Stimulated activated CD4-positive, alpha-beta T cell treated with anti-CD3 and anti-CD28 coated beads, Interleukin-4, amount 100 ng/mL, for 4 hours (primary cell): ENCODE results near the gene SERPINA10.

Source experiments
- DNase-seq, 2 experiments: peaks; one replicate each; pipeline ENCODE4 v3.0.0-alpha.2; 2020

The SERPINA10 gene, protein sequence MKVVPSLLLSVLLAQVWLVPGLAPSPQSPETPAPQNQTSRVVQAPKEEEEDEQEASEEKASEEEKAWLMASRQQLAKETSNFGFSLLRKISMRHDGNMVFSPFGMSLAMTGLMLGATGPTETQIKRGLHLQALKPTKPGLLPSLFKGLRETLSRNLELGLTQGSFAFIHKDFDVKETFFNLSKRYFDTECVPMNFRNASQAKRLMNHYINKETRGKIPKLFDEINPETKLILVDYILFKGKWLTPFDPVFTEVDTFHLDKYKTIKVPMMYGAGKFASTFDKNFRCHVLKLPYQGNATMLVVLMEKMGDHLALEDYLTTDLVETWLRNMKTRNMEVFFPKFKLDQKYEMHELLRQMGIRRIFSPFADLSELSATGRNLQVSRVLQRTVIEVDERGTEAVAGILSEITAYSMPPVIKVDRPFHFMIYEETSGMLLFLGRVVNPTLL

GRCh38 chr14:94292872-94293577 lies at the start of gene SERPINA10:
Gene SERPINA10, minus strand, starts transcription at chr14:94293268. Its CDS starts 2,675 bp downstream, at chr14:94290593.
- DNase-seq, result no peak

- DNase-seq, result peak in 1 of 2 experiments; percentile 27
These were observed 49.4 kb upstream of the SERPINA10 start for GRCh38 chr14:94342334-94342934.

DNA sequence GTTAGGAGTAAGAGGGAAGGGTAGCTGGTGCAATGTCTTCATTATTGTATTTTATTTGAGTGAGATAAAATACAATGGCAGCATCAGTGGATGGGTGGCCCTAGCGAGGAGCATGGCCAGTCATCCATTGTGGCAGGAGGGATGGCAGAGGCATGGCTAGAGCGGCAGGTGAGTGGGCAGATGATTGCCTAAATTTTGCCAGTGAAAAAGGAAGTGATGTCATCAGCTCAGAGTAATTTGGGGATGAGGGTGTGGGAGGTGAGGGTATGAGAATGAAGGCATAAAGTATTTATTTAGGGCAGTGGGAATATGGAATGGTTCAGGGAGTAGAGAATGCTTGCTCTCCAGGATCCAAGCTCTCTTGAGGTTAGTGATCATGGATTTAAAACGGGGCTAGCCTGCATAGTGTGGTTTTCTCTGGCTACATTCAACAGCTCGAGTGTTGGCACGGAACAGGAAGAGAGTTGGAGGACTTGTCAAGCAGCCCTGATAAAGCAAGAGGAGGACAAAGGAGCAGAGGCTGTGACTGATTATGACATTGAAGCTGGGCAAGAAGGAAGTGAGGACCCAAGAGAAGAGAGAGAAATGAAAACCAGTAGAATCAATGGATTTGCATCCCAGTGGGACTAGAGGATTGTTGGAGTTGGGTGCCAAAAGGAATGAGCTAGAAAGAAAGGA lies 48.7 kb upstream of the SERPINA10 start:
- no peak for DNase-seq

GRCh38 chr14:94340533-94340932 lies 47.5 kb upstream of the SERPINA10 start:
- no peak for DNase-seq

DNA sequence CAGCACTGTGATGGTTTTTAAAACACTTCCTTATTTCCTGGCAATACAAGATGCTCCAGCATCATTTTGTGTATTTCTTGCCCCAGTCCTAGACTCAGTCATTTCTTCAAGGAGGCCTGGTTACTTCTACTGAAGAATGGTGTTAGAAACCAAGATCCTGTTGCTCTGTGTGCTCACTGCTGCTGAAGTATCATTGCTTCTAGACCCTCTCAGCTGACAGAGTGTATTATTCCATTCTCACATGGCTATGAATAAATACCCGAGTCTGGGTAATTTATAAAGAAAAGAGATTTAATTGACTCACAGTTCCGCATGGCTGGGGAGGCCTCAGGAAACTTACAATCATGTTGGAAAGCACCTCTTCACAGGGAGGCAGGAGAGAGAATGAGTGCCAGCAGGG lies 45.0 kb upstream of the SERPINA10 start:
- DNase-seq, result no peak

DNA sequence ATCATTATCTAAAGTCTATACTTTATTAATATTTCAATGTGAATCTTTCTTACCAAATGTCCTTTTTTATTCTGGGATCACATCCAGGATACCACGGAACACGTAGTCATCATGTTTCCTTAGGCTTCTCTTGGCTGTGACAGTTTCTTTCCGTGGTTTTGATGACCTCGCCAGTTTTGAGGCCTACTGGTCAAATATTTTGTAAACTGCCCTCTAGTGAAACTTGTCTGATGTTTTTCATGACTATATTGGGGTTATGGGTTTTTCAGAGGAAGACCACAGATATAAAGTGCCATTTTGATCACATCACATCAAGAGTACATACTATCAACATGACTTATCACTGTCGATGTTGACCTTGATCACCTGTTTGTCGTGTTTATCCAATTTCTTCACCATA lies 44.2 kb upstream of the SERPINA10 start:
- DNase-seq, result no peak

- DNase-seq, result no peak
These were observed 41.8 kb upstream of the SERPINA10 start for GRCh38 chr14:94334872-94335271.

GRCh38 chr14:94332587-94332986 lies 39.5 kb upstream of the SERPINA10 start:
- no peak for DNase-seq

GRCh38 chr14:94332063-94332583 lies 39.1 kb upstream of the SERPINA10 start:
- DNase-seq, result no peak

GRCh38 chr14:94331462-94331861 lies 38.4 kb upstream of the SERPINA10 start:
- no peak for DNase-seq

DNA sequence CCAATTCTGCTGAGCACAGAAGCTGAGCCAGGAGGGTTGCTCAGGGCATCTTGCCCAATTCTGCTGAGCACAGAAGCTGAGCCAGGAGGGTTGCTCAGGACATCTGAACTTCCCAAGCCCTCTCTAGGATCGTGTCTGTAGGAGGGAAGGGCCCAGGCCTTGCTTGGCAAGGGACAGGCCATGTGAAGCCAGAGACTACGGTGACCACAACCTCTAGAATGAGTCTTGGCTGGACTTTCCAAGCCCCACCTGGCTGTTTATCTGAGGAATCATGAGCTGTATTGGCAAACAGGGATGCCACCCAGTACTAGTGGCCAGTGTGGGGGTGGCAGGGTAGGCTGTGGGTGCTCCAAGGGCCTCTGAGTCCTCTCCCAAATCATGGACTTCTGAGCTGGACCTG lies 37.8 kb upstream of the SERPINA10 start:
- DNase-seq, result no peak

- DNase-seq, result no peak
These were observed 37.4 kb upstream of the SERPINA10 start for GRCh38 chr14:94330432-94330831.

DNA sequence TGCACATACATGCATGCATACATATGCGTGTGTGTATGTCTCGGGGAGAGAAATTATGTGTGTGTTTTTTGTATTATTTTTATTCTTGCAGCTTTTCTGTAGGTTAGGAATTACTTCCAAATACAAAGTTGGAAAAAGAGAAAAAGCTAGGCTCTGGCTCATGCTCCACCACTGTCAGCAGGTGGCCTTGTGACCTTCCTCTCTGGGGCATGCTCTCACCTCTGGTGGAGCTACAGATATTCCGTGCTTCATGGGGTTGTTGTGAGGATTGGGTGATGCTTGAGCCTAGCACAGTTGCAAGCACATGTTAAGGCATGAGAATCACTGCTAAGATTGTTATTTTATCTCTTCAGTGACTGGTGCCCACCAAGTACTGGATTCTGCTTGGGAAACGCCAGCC lies 36.8 kb upstream of the SERPINA10 start:
- DNase-seq, result no peak

GRCh38 chr14:94328196-94328595 lies 35.1 kb upstream of the SERPINA10 start:
- DNase-seq, result no peak

DNA sequence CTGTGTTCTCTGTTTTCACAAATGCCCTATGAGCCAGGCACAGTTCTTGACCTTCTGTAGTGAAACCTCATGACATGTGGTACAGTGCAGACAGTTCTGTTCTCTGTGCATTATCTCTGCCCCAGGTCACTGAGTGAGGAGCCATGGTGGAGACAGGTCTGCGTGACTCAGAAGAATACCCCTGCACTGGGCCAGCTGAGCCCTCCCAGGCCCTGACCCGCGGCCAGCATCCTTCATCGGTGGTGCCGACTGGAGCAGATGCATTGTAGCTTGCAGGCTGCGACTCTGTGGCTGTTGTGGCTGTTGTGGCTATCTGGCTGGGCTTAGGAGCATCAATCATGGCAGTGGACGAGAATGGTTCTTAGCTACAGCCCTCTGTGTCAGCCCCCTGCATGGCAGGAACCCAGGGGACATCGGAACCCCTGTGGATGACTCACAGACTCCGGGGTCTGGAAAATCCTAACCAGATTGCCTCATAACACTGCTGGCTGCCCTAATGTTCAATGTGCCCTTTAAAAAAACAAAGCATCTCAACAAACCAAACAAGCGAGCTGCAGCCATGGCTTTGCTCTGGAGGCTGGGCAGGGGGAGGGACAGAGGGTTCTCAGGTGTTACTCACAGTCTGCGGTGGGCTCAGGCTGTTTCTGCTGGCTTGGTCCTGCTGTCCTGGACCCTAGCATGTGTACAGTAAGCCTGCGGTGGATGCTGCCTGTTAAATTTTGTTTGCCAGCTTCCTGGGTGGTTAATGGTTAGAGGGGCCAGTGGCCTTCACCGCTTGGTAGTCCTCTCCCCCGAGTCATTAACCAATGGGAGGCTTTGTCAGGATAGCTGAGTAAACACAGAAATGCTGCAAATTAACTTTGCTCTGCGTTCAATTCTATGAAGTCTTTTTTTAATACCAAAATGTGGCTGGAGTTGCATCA lies 29.8 kb upstream of the SERPINA10 start, which contains the start of gene SERPINA6:
Gene SERPINA6, minus strand, starts transcription at position 689 of the 923 bp plus-strand sequence. CDS start 8,688 bp downstream, outside the sequence.
- no peak for DNase-seq

GRCh38 chr14:94321421-94322271 lies 28.6 kb upstream of the SERPINA10 start:
- no peak for DNase-seq

GRCh38 chr14:94320243-94320642 lies 27.2 kb upstream of the SERPINA10 start:
- no peak for DNase-seq

- DNase-seq, result no peak
These were observed 24.2 kb upstream of the SERPINA10 start for GRCh38 chr14:94317259-94317658.

GRCh38 chr14:94316692-94317091 lies 23.6 kb upstream of the SERPINA10 start:
- DNase-seq, result no peak

DNA sequence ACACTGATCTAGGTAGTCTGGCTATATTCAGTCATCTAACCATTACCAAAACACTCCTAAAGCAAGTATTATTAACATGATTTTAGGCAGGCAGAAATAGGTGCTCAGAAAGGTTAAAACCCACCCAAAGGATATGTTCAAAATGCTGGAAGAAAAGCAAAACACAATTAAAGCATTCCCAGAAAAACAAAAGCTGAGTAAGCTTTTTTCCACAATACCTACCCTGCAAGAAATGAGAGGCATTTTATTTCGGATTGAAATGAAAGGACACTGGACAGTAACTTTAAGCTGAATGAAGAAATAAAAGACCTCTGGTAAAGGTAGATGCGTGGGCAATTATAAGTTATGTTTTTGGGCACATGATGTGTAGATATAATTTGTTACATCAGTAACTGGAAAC lies 21.8 kb upstream of the SERPINA10 start:
- DNase-seq, result no peak
